ENCODE measurements around the gene MSH3. TPM values are rescaled to one million over a fixed set of nuclear protein-coding genes. Genes with fewer than 3 reads are reported as not detected.
A peak's percentile ranks its signal among the peaks of the same experiment; 100 is the strongest.
"Not testable (repeated sequence)": the region's sequence is repeated elsewhere in the genome, so short reads cannot be mapped to it uniquely, and the experiment has no call there.

MSH3 gene
- total RNA-seq, 8 experiments from 2014 or later, result 9.7 to 25.1 (median 15.7) TPM

- WGBS, 10 experiments, result 83 to 100% (median 91%) methylated on average over 1 to 5 of the region's 5 CpGs
- Histone ChIP-seq H3K27ac (no peak overlapping the region), H3K4me1 (replicated peaks in 1 of 2) (no peaks in the 10 kb centered on the region), H3K4me3 (no peak overlapping the region)
- in situ Hi-C loops (cut with MboI; ENCODE audit: low pct_unique_long_range_greater_than_20kb in 2 of 9, low sequenced_read_pairs in 9 of 9, unreplicated experiment in 9 of 9), result loop anchor here in 2 of 9 experiments (25.0 kb wide), 1 partner anchor 473 kb away; no protein-coding TSS in a partner anchor
- ATAC-seq (replicated peaks in 6 of 8), result no peak
These were observed 60.3 kb downstream of the MSH3 start for GRCh38 chr5:80714570-80715298.

- in situ Hi-C loops (cut with MboI; ENCODE audit: low pct_unique_long_range_greater_than_20kb in 2 of 9, low sequenced_read_pairs in 9 of 9, unreplicated experiment in 9 of 9), result loop anchor here in 2 of 9 experiments (25.0 kb wide), 1 partner anchor 471 kb away; no protein-coding TSS in a partner anchor
- Histone ChIP-seq H3K4me3 (no peak overlapping the region), H3K4me1 (replicated peaks in 1 of 2) (no peaks in the 10 kb centered on the region), H3K27ac (no peak overlapping the region)
- ATAC-seq (replicated peaks in 6 of 8), result no peak
- WGBS, 10 experiments, result 100% methylated on average over 1 of the region's 2 CpGs; no CpG with 5 or more reads in 8 of the 10 experiments
These were observed 61.4 kb downstream of the MSH3 start for GRCh38 chr5:80715887-80716286.

- H3K27ac ChIP-seq, result no peak overlapping the region
- no peak overlapping the region for H3K4me3 ChIP-seq
- no peak for ATAC-seq (replicated peaks in 6 of 8)
- WGBS, 10 experiments, result 70 to 100% (median 92%) methylated on average over 1 to 2 of the region's 2 CpGs; no CpG with 5 or more reads in 1 of the 10 experiments
- in situ Hi-C loops (cut with MboI; ENCODE audit: low pct_unique_long_range_greater_than_20kb in 2 of 9, low sequenced_read_pairs in 9 of 9, unreplicated experiment in 9 of 9), result loop anchor here in 2 of 9 experiments (25.0 kb wide), 1 partner anchor 467 kb away; no protein-coding TSS in a partner anchor
- H3K4me1 ChIP-seq (replicated peaks in 1 of 2), result no peaks in the 10 kb centered on the region
These were observed 65.7 kb downstream of the MSH3 start for GRCh38 chr5:80720181-80720580.

- Histone ChIP-seq H3K4me3 (no peak overlapping the region), H3K27ac (no peak overlapping the region), H3K4me1 (replicated peaks in 1 of 2) (no peaks in the 10 kb centered on the region)
- 60 to 100% (median 95%) methylated on average over 1 to 7 of the region's 7 CpGs for WGBS, 10 experiments
- in situ Hi-C loops (cut with MboI; ENCODE audit: low pct_unique_long_range_greater_than_20kb in 2 of 9, low sequenced_read_pairs in 9 of 9, unreplicated experiment in 9 of 9), result loop anchor here in 2 of 9 experiments (25.0 kb wide), 1 partner anchor 464 kb away; no protein-coding TSS in a partner anchor
- ATAC-seq (replicated peaks in 6 of 8), result no peak
These were observed 68.5 kb downstream of the MSH3 start for GRCh38 chr5:80722916-80723315.

GRCh38 chr5:80725446-80725845 lies 71.0 kb downstream of the MSH3 start:
- 74 to 100% (median 93%) methylated on average over 2 to 6 of the region's 6 CpGs; no CpG with 5 or more reads in 1 of the 10 experiments for WGBS, 10 experiments
- Histone ChIP-seq H3K4me3 (no peak overlapping the region), H3K4me1 (replicated peaks in 1 of 2) (no peaks in the 10 kb centered on the region), H3K27ac (no peak overlapping the region)
- ATAC-seq (replicated peaks in 6 of 8), result no peak
- in situ Hi-C loops (cut with MboI; ENCODE audit: low pct_unique_long_range_greater_than_20kb in 2 of 9, low sequenced_read_pairs in 9 of 9, unreplicated experiment in 9 of 9), result loop anchor here in 1 of 9 experiments (25.0 kb wide), 1 partner anchor 462 kb away; no protein-coding TSS in a partner anchor

DNA sequence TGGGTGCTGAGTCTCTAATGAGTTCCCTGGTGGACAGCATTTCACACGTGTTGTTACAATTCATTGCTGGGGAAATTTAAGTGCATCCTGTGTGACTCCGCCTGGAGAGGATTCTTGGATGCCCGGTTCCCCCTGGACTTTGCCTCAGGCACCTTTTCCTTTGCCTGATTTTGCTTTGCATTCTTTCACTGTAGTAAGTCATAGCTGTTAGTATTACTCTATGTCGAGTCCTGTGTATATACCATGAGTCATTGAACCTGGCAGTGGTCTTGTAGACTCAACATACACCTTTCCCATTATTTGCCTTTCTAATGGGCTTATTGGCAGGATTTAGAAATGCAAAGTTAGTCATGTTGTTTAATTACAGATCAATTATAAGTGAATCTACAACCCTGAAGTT lies 82.3 kb downstream of the MSH3 start:
- ATAC-seq (replicated peaks in 6 of 8), result no peak
- H3K27ac ChIP-seq, result no peak overlapping the region
- 57 to 94% (median 82%) methylated on average over 2 to 4 of the region's 4 CpGs; no CpG with 5 or more reads in 3 of the 10 experiments for WGBS, 10 experiments
- H3K4me3 ChIP-seq, result no peak overlapping the region
- no peaks in the 10 kb centered on the region for H3K4me1 ChIP-seq (replicated peaks in 1 of 2)
- in situ Hi-C loops (cut with MboI; ENCODE audit: low pct_unique_long_range_greater_than_20kb in 2 of 9, low sequenced_read_pairs in 9 of 9, unreplicated experiment in 9 of 9), result loop anchor here in 1 of 9 experiments (25.0 kb wide), 1 partner anchor 451 kb away; no protein-coding TSS in a partner anchor

- in situ Hi-C loops (cut with MboI; ENCODE audit: low pct_unique_long_range_greater_than_20kb in 2 of 9, low sequenced_read_pairs in 9 of 9, unreplicated experiment in 9 of 9), result loop anchor here in 1 of 9 experiments (25.0 kb wide), 1 partner anchor 449 kb away; no protein-coding TSS in a partner anchor
- H3K4me3 ChIP-seq, result no peak overlapping the region
- WGBS, 10 experiments, result 60 to 100% (median 85%) methylated on average over 1 to 3 of the region's 3 CpGs; no CpG with 5 or more reads in 2 of the 10 experiments
- no peaks in the 10 kb centered on the region for H3K4me1 ChIP-seq (replicated peaks in 1 of 2)
- H3K27ac ChIP-seq, result no peak overlapping the region
- ATAC-seq (replicated peaks in 6 of 8), result no peak
These were observed 84.0 kb downstream of the MSH3 start for GRCh38 chr5:80738466-80738865.

GRCh38 chr5:80739057-80739456 lies 84.6 kb downstream of the MSH3 start:
- ATAC-seq (replicated peaks in 6 of 8), result no peak
- H3K4me3 ChIP-seq, result no peak overlapping the region
- in situ Hi-C loops (cut with MboI; ENCODE audit: low pct_unique_long_range_greater_than_20kb in 2 of 9, low sequenced_read_pairs in 9 of 9, unreplicated experiment in 9 of 9), result loop anchor here in 1 of 9 experiments (25.0 kb wide), 1 partner anchor 448 kb away; no protein-coding TSS in a partner anchor
- H3K27ac ChIP-seq, result no peak overlapping the region
- H3K4me1 ChIP-seq (replicated peaks in 1 of 2), result no peaks in the 10 kb centered on the region
- WGBS, 10 experiments, result 89 to 100% (median 100%) methylated on average over 1 to 4 of the region's 4 CpGs; no CpG with 5 or more reads in 3 of the 10 experiments

DNA sequence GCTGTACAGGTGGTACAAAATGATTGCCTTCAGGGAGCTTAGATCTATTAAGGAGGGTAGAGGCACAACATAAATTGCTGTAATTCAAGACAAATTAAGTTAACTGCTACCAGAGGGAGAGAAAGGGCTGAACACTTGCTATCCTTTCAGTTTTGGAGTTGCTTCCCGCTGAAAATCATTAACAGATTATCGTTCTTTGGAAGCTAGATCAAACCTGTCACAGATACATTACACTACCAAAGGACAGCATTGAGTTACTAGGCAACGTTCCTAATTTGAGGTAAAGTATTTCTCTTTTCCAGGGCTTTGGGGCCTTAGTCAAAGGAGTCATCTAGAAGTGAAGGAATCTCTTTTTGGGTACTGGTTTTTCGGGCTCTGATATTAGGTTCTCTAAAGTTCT lies 85.0 kb downstream of the MSH3 start:
- in situ Hi-C loops (cut with MboI; ENCODE audit: low pct_unique_long_range_greater_than_20kb in 2 of 9, low sequenced_read_pairs in 9 of 9, unreplicated experiment in 9 of 9), result loop anchor here in 1 of 9 experiments (25.0 kb wide), 1 partner anchor 448 kb away; no protein-coding TSS in a partner anchor

DNA sequence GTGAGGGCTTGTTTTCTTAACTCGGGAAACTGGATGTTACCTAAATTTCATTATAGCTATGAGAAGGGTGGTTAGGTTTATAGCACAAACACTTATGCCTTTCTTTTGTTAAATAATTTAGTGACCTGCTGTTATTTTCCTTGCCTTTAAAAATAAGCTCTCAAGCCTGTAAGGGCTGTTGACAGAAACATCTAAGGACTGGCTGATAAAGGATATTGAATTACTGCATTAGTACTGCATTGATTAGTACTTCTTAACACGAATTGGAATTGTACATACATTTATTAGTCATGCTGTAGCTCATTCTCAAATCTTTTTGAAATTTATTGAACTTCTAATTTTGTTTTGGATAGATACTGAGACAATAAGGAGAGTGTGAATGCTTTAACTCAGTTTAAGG lies 85.4 kb downstream of the MSH3 start:
- no peak overlapping the region for H3K27ac ChIP-seq
- in situ Hi-C loops (cut with MboI; ENCODE audit: low pct_unique_long_range_greater_than_20kb in 2 of 9, low sequenced_read_pairs in 9 of 9, unreplicated experiment in 9 of 9), result loop anchor here in 1 of 9 experiments (25.0 kb wide), 1 partner anchor 447 kb away; no protein-coding TSS in a partner anchor
- no peaks in the 10 kb centered on the region for H3K4me1 ChIP-seq (replicated peaks in 1 of 2)
- WGBS, 10 experiments, result 0 to 100% (median 73%) methylated on average over 1 to 2 of the region's 2 CpGs; no CpG with 5 or more reads in 2 of the 10 experiments
- H3K4me3 ChIP-seq, result no peak overlapping the region
- ATAC-seq (replicated peaks in 6 of 8), result peak in 1 of 8 experiments; percentile 33

More for the DNA sequence above, 85.0 kb downstream of the MSH3 start:
- ATAC-seq (replicated peaks in 6 of 8), result no peak
- Histone ChIP-seq H3K27ac (no peak overlapping the region), H3K4me1 (replicated peaks in 1 of 2) (no peaks in the 10 kb centered on the region), H3K4me3 (no peak overlapping the region)
- 33 to 93% (median 72%) methylated on average over 1 to 4 of the region's 4 CpGs; no CpG with 5 or more reads in 2 of the 10 experiments for WGBS, 10 experiments

DNA sequence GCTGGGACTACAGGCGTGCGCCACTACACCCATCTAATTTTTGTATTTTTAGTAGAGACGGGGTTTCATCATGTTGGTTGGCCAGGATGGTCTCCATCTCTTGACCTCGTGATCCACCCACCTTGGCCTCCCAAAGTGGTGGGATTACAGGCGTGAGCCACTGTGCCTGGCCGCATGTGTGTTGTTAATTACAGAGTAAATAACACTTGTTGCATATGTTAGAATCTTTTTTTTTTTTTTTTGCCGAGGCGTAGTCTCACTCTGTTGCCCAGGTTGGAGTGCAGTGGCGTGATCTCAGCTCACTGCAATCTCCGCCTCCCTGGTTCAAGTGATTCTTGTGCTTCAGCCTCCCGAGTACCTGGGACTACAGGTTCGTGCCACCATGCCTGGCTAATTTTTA lies 86.0 kb downstream of the MSH3 start:
- H3K27ac ChIP-seq; H3K4me3 ChIP-seq; ATAC-seq (replicated peaks in 6 of 8); H3K4me1 ChIP-seq (replicated peaks in 1 of 2): not testable (repeated sequence)
- in situ Hi-C loops (cut with MboI; ENCODE audit: low pct_unique_long_range_greater_than_20kb in 2 of 9, low sequenced_read_pairs in 9 of 9, unreplicated experiment in 9 of 9), result loop anchor here in 1 of 9 experiments (25.0 kb wide), 1 partner anchor 447 kb away; no protein-coding TSS in a partner anchor
- 92 to 100% (median 95%) methylated on average over 2 to 8 of the region's 12 CpGs; no CpG with 5 or more reads in 1 of the 10 experiments for WGBS, 10 experiments

DNA sequence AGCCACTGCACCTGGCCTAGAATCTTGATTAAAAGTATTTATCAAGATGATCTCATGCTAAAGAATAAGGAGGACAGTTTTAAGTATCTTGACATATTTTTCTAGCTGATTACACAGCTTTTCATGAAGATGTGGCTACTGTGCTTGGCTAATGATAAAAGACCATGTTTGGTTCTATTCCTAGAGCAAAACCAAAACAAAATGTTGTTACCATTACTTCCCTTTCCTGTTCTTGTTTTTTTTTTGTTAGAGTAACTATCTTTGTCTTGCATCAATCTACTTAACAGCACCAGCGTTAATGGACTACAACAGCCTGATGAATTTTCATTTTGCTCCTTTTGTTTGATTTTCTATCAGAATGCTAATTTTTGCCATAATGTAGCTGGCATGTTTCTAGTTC lies 86.5 kb downstream of the MSH3 start:
- no peaks in the 10 kb centered on the region for H3K4me1 ChIP-seq (replicated peaks in 1 of 2)
- no peak for ATAC-seq (replicated peaks in 6 of 8)
- in situ Hi-C loops (cut with MboI; ENCODE audit: low pct_unique_long_range_greater_than_20kb in 2 of 9, low sequenced_read_pairs in 9 of 9, unreplicated experiment in 9 of 9), result loop anchor here in 1 of 9 experiments (25.0 kb wide), 1 partner anchor 446 kb away; no protein-coding TSS in a partner anchor

GRCh38 chr5:80744149-80744548 lies 89.7 kb downstream of the MSH3 start:
- Histone ChIP-seq H3K27ac (no peak overlapping the region), H3K4me1 (replicated peaks in 1 of 2) (no peaks in the 10 kb centered on the region), H3K4me3 (no peak overlapping the region)
- 77 to 100% (median 94%) methylated on average over 1 to 2 of the region's 2 CpGs; no CpG with 5 or more reads in 1 of the 10 experiments for WGBS, 10 experiments
- ATAC-seq (replicated peaks in 6 of 8), result no peak
- in situ Hi-C loops (cut with MboI; ENCODE audit: low pct_unique_long_range_greater_than_20kb in 2 of 9, low sequenced_read_pairs in 9 of 9, unreplicated experiment in 9 of 9), result loop anchor here in 1 of 9 experiments (25.0 kb wide), 1 partner anchor 443 kb away; no protein-coding TSS in a partner anchor

More for the DNA sequence above, 86.5 kb downstream of the MSH3 start:
- H3K27ac ChIP-seq, result no peak overlapping the region
- no peak overlapping the region for H3K4me3 ChIP-seq
- WGBS, 10 experiments, result 69 to 100% (median 89%) methylated on average over 1 of the region's 1 CpG; no CpG with 5 or more reads in 1 of the 10 experiments

Data from motor neuron (in vitro differentiated cells).